Chondrocyte (in vitro differentiated cells): ENCODE results near the gene ACVR1B. TPM values are rescaled to one million over a fixed set of nuclear protein-coding genes. Genes with fewer than 3 reads are reported as not detected.
A peak's percentile ranks its signal among the peaks of the same experiment; 100 is the strongest.

Experiments used
- DNase-seq: peaks from one replicate; pipeline ENCODE4 v3.0.0; 2021; ENCODE audit warnings: mixed read lengths, low spot score
- H3K27ac Mint-ChIP-seq: one replicate; pipeline ENCODE4 v1.8.0; 2021; ENCODE audit warnings: mild to moderate bottlenecking, moderate library complexity, mixed read lengths; ENCODE audit not compliant: unreplicated experiment
- H3K27me3 Mint-ChIP-seq: 2 replicates; pipeline ENCODE4 v1.8.0; 2021; ENCODE audit warnings: low read depth, mixed read lengths
- H3K36me3 Mint-ChIP-seq: 2 replicates; pipeline ENCODE4 v1.8.0; 2021; ENCODE audit warnings: low read depth, mixed read lengths
- H3K4me1 Mint-ChIP-seq: 2 replicates; pipeline ENCODE4 v1.8.0; 2021; ENCODE audit warnings: low read depth, mild to moderate bottlenecking, mixed read lengths
- H3K4me3 Mint-ChIP-seq: one replicate; pipeline ENCODE4 v1.8.0; 2021; ENCODE audit warnings: mild to moderate bottlenecking, moderate library complexity, mixed read lengths; ENCODE audit not compliant: unreplicated experiment
- H3K9me3 Mint-ChIP-seq: 2 replicates; pipeline ENCODE4 v1.8.0; 2021; ENCODE audit warnings: low read depth, mixed read lengths
- CTCF ChIP-seq: fragments of 200-600 bp; sonication (generic); IDR thresholded peaks from 2 replicates; pipeline ENCODE4 v1.5.0; 2021; ENCODE audit warnings: antibody characterized with exemption, mild to moderate bottlenecking, moderate library complexity
- total RNA-seq: library from RNA; stranded (reverse); gene quantifications from 3 replicates; pipeline ENCODE4 v1.2.1, GENCODE V29; 2021

ACVR1B gene
- total RNA-seq, 1 donor from 2014 or later, result 10.6 TPM

- Mint-ChIP-seq H3K36me3 (peaks cover 1% of the 10 kb centered on the region), H3K9me3 (no peaks in the 10 kb centered on the region), H3K27me3 (no peaks in the 10 kb centered on the region), H3K27ac (no peak overlapping the region), H3K4me3 (no peak overlapping the region), H3K4me1 (peaks cover 26% of the 10 kb centered on the region)
- DNase-seq, result no peak
- TF ChIP-seq CTCF, result no peak
Measured at GRCh38 chr12:52005218-52005902, 53.9 kb downstream of the ACVR1B start.

- DNase-seq, result no peak
- Mint-ChIP-seq H3K27me3 (no peaks in the 10 kb centered on the region), H3K27ac (no peak overlapping the region), H3K36me3 (no peaks in the 10 kb centered on the region), H3K4me1 (peaks cover 34% of the 10 kb centered on the region), H3K9me3 (no peaks in the 10 kb centered on the region), H3K4me3 (peak overlapping the region; percentile 79)
- no peak for TF ChIP-seq CTCF
Measured at GRCh38 chr12:52005903-52006703, 54.6 kb downstream of the ACVR1B start.

GRCh38 chr12:52006726-52007157, 55.2 kb downstream of the ACVR1B start, which contains the start of gene TAMALIN:
TAMALIN (plus strand) TSS chr12:52006946; CDS start chr12:52007020, 74 bp downstream.
- no peak for DNase-seq
- TF ChIP-seq CTCF, result no peak
- Mint-ChIP-seq H3K27ac (no peak within 1 kb of the TSS), H3K27me3 (no peaks in the 10 kb centered on the region), H3K36me3 (no peaks in the 10 kb centered on the region), H3K4me1 (peaks cover 35% of the 10 kb centered on the region), H3K9me3 (no peaks in the 10 kb centered on the region), H3K4me3 (peak within 1 kb of the TSS; percentile 79)

GRCh38 chr12:52007158-52007921, 55.8 kb downstream of the ACVR1B start:
- H3K27ac Mint-ChIP-seq, result no peak overlapping the region
- no peak for TF ChIP-seq CTCF
- peak overlapping the region; percentile 78 for H3K4me3 Mint-ChIP-seq
- no peak for DNase-seq
- no peaks in the 10 kb centered on the region for H3K36me3 Mint-ChIP-seq
- peaks cover 35% of the 10 kb centered on the region for H3K4me1 Mint-ChIP-seq
- H3K9me3 Mint-ChIP-seq, result no peaks in the 10 kb centered on the region
- H3K27me3 Mint-ChIP-seq, result no peaks in the 10 kb centered on the region

GRCh38 chr12:52007982-52008510, 56.5 kb downstream of the ACVR1B start:
- no peak for DNase-seq
- Mint-ChIP-seq H3K27ac (no peak overlapping the region), H3K27me3 (no peaks in the 10 kb centered on the region), H3K36me3 (no peaks in the 10 kb centered on the region), H3K4me1 (peaks cover 35% of the 10 kb centered on the region), H3K4me3 (peak overlapping the region; percentile 78), H3K9me3 (no peaks in the 10 kb centered on the region)
- TF ChIP-seq CTCF, result no peak
